Panc1 (cell line): ENCODE data around the gene JAZF1. TPM values are rescaled to one million over a fixed set of nuclear protein-coding genes. Genes with fewer than 3 reads are reported as not detected.

Source experiments
- ATAC-seq: fragments of 200-7000 bp; cut with Tn5 transposase; 2 replicates; pipeline ENCODE4 v1.9.1; 2020; ENCODE audit warnings: mild to moderate bottlenecking, moderate library complexity
- BruUV-seq: library from RNA; stranded (reverse); fragments of 400-500 nt; replicated peaks from 2 replicates; lab custom pipeline; 2021; lab: Mats Ljungman, UMichigan
- CTCF ChIA-PET: fragments of 300-600 bp; sonication (Branson Sonifier 250); formaldehyde crosslinking; loops from one replicate; lab custom pipeline; 2022; ENCODE audit warnings: antibody characterized with exemption; lab: Charles Lee
- POLR2A ChIA-PET: fragments of 300-600 bp; sonication (Branson Sonifier 250); formaldehyde crosslinking; loops from one replicate; lab custom pipeline; 2022; ENCODE audit warnings: antibody characterized with exemption; lab: Charles Lee
- DNase-seq: peaks from one replicate; pipeline ENCODE4 v3.0.0-alpha.2; 2010; ENCODE audit warnings: low read depth, low spot score
- H3K27ac ChIP-seq: 2 replicates; pipeline ENCODE4 v1.5.1; 2011; ENCODE audit warnings: mild to moderate bottlenecking, low read length, inconsistent platforms
- H3K27me3 ChIP-seq: fragments of 200-500 bp; sonication (Bioruptor generic); 2 replicates; pipeline ENCODE4 v1.6.0; 2014; ENCODE audit warnings: low read length, inconsistent platforms; ENCODE audit not compliant: control insufficient read depth, insufficient read depth
- H3K36me3 ChIP-seq: fragments of 200-500 bp; sonication (Bioruptor generic); 2 replicates; pipeline ENCODE4 v1.5.1; 2014; ENCODE audit warnings: inconsistent platforms, mild to moderate bottlenecking, low read length, moderate library complexity; ENCODE audit not compliant: control insufficient read depth, insufficient read depth
- H3K4me1 ChIP-seq: 2 replicates; pipeline ENCODE4 v1.5.1; 2011; ENCODE audit warnings: inconsistent platforms, mild to moderate bottlenecking, low read length, moderate library complexity; ENCODE audit not compliant: control insufficient read depth, insufficient read depth
- H3K4me3 ChIP-seq, 2 experiments: 2 replicates each; pipeline ENCODE4 v1.5.1; 2011 to 2012; ENCODE audit warnings: low read depth in 2 of 2, low read length in 2 of 2, mild to moderate bottlenecking in 2 of 2, inconsistent platforms in 1 of 2, moderate library complexity in 1 of 2
- H3K9me3 ChIP-seq: fragments of 200-500 bp; sonication (Bioruptor generic); 2 replicates; pipeline ENCODE4 v1.5.1; 2014; ENCODE audit warnings: low read depth, mild to moderate bottlenecking, inconsistent platforms, low read length, moderate library complexity; ENCODE audit not compliant: control insufficient read depth, insufficient read depth
- POLR2AphosphoS5 ChIP-seq: IDR thresholded peaks from 2 replicates; pipeline ENCODE4 v1.6.1; 2012; ENCODE audit warnings: mild to moderate bottlenecking, low read depth, low read length, moderate library complexity
- SIN3A ChIP-seq: IDR thresholded peaks from 2 replicates; pipeline ENCODE4 v1.6.1; 2012; ENCODE audit warnings: low read depth, mild to moderate bottlenecking, low read length, moderate library complexity, borderline replicate concordance; ENCODE audit not compliant: insufficient read depth
- TCF7L2 ChIP-seq: IDR thresholded peaks from 2 replicates; pipeline ENCODE4 v1.6.1; 2011; ENCODE audit warnings: mild to moderate bottlenecking, low read depth, low read length, inconsistent platforms
- in situ Hi-C: cut with HindIII; loops from 2 replicates; pipeline ENCODE4 v1.10.0; 2016; ENCODE audit warnings: low sequenced_read_pairs, low pct_unique_long_range_greater_than_20kb
- intact Hi-C: fragments of 100-400 bp; cut with micrococcal nuclease; formaldehyde crosslinking; loops from one replicate; pipeline ENCODE4 v1.10.0; 2022; ENCODE audit not compliant: unreplicated experiment
- total RNA-seq: library from RNA; stranded (reverse); gene quantifications from one replicate; pipeline ENCODE4 v1.2.1, GENCODE V29; 2021; ENCODE audit not compliant: unreplicated experiment
- TF ChIP-seq, protein P1 (sequence below), 2 experiments: IDR thresholded peaks; 2 replicates each; pipeline ENCODE4 v1.6.1; 2011 to 2012; ENCODE audit warnings: low read depth in 2 of 2, control low read depth in 1 of 2, low read length in 1 of 2, mild to moderate bottlenecking in 1 of 2, moderate library complexity in 1 of 2; ENCODE audit not compliant: insufficient read depth in 1 of 2
- TF ChIP-seq, protein P2 (sequence below): fragments of 450-650 bp; IDR thresholded peaks from 2 replicates; pipeline ENCODE4 v1.5.1; 2017; ENCODE audit warnings: mild to moderate bottlenecking

Gene JAZF1
- total RNA-seq, 1 experiment from 2014 or later = 8.8 TPM

DNA sequence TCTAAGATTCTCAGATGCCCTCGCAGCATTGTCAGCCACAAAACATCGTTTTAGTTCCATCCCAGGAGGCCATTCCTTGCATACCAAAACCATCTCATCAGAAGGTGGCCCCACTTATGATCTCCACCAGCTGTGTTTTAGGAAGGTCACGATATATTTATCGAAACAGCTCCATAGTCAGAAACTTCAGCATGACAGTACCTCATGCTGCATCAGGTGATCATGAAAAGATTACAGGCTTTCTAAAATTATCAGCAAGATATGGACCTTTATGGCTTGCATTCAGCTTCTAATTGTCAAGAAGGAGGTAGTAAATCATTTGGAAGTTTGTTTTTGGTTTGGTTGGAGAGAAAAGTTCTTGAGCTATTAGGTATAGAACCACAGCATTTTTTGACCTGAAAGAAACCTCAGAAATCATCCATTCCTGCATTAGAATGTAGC is 20.0 kb downstream of the JAZF1 start:
- Histone ChIP-seq H3K9me3 (no peaks in the 10 kb centered on the region), H3K4me3 (no peak overlapping the region), H3K36me3 (no peaks in the 10 kb centered on the region), H3K27ac (no peak overlapping the region), H3K27me3 (no peaks in the 10 kb centered on the region), H3K4me1 (no peaks in the 10 kb centered on the region)
- no peak for ATAC-seq
- POLR2A ChIA-PET = no interaction called here
- BruUV-seq = no TSS peak
- TF ChIP-seq, protein P1, sequence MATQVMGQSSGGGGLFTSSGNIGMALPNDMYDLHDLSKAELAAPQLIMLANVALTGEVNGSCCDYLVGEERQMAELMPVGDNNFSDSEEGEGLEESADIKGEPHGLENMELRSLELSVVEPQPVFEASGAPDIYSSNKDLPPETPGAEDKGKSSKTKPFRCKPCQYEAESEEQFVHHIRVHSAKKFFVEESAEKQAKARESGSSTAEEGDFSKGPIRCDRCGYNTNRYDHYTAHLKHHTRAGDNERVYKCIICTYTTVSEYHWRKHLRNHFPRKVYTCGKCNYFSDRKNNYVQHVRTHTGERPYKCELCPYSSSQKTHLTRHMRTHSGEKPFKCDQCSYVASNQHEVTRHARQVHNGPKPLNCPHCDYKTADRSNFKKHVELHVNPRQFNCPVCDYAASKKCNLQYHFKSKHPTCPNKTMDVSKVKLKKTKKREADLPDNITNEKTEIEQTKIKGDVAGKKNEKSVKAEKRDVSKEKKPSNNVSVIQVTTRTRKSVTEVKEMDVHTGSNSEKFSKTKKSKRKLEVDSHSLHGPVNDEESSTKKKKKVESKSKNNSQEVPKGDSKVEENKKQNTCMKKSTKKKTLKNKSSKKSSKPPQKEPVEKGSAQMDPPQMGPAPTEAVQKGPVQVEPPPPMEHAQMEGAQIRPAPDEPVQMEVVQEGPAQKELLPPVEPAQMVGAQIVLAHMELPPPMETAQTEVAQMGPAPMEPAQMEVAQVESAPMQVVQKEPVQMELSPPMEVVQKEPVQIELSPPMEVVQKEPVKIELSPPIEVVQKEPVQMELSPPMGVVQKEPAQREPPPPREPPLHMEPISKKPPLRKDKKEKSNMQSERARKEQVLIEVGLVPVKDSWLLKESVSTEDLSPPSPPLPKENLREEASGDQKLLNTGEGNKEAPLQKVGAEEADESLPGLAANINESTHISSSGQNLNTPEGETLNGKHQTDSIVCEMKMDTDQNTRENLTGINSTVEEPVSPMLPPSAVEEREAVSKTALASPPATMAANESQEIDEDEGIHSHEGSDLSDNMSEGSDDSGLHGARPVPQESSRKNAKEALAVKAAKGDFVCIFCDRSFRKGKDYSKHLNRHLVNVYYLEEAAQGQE (IDR thresholded peaks at IDR 0.05; ENCODE audit: insufficient read depth in 1 of 2, low read depth in 2 of 2, low read length in 1 of 2) = no peak
- TF ChIP-seq, protein P2, sequence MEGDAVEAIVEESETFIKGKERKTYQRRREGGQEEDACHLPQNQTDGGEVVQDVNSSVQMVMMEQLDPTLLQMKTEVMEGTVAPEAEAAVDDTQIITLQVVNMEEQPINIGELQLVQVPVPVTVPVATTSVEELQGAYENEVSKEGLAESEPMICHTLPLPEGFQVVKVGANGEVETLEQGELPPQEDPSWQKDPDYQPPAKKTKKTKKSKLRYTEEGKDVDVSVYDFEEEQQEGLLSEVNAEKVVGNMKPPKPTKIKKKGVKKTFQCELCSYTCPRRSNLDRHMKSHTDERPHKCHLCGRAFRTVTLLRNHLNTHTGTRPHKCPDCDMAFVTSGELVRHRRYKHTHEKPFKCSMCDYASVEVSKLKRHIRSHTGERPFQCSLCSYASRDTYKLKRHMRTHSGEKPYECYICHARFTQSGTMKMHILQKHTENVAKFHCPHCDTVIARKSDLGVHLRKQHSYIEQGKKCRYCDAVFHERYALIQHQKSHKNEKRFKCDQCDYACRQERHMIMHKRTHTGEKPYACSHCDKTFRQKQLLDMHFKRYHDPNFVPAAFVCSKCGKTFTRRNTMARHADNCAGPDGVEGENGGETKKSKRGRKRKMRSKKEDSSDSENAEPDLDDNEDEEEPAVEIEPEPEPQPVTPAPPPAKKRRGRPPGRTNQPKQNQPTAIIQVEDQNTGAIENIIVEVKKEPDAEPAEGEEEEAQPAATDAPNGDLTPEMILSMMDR = no peak
- TF ChIP-seq TCF7L2 (no peak), POLR2AphosphoS5 (no peak), SIN3A (no peak)
- no peak for DNase-seq
- intact Hi-C loops (no loop called here), in situ Hi-C loops (no loop called here)
- CTCF ChIA-PET = no interaction called here

DNA sequence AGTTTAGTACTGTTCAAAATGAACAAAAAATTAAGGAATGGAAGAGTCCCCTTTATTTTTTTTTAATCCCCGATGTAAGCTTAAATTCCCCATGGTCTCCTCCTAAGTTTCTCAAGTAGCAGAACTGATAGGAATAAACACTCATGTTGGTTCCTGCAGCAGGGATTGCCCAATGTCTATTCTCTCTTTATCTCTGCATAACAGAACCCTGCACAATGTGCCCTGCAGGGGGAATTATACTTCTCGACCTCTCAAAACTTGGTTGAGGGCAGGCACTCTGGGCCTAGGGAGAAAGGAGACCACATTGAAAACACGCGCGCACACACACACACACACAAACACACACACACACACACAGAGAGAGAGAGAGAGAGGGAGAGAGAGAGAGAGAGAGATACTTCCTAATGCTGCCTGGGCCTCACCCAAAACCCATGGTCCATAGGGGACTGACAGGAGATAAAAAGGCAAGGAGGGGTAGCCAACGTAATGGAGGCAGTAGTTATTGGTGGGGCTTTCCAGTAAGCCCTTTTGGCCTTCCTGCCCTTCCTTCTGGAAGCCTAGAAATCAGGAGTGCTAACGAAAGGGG is 22.7 kb downstream of the JAZF1 start:
- POLR2A ChIA-PET = no interaction called here
- TF ChIP-seq SIN3A (no peak), POLR2AphosphoS5 (no peak), TCF7L2 (no peak)
- TF ChIP-seq, protein P1 (IDR thresholded peaks at IDR 0.05; ENCODE audit: insufficient read depth in 1 of 2, low read depth in 2 of 2, low read length in 1 of 2) = no peak
- TF ChIP-seq, protein P2 = no peak
- Histone ChIP-seq H3K4me1 (no peaks in the 10 kb centered on the region), H3K9me3 (no peaks in the 10 kb centered on the region), H3K27me3 (no peaks in the 10 kb centered on the region), H3K36me3 (no peaks in the 10 kb centered on the region), H3K27ac (no peak overlapping the region), H3K4me3 (no peak overlapping the region)
- no TSS peak for BruUV-seq
- ATAC-seq (no peak), DNase-seq (no peak)
- in situ Hi-C loops = no loop called here
- intact Hi-C loops = no loop called here
- CTCF ChIA-PET = interaction anchor here (0.8 kb wide), 1 partner anchor 225 kb away, joined by 3 read pairs; no protein-coding TSS in a partner anchor
